Mesodermal cell (in vitro differentiated cells): ENCODE results near the gene SPEM2.

Experiments
- H3K27ac ChIP-seq: 2 replicates; pipeline ENCODE4 v1.7.0; 2013; ENCODE audit warnings: mild to moderate bottlenecking, low read depth, low read length, moderate library complexity; ENCODE audit not compliant: severe bottlenecking
- H3K36me3 ChIP-seq: 2 replicates; pipeline ENCODE4 v1.7.1; 2013; ENCODE audit warnings: mild to moderate bottlenecking, low read length, moderate library complexity; ENCODE audit not compliant: control insufficient read depth, insufficient read depth
- H3K4me1 ChIP-seq: one replicate; pipeline ENCODE4 v1.7.1; 2013; ENCODE audit warnings: mild to moderate bottlenecking, low read length; ENCODE audit not compliant: insufficient read depth, control insufficient read depth, poor library complexity, severe bottlenecking
- H3K4me3 ChIP-seq: 2 replicates; pipeline ENCODE4 v1.7.0; 2013; ENCODE audit warnings: low read length, control low read depth, mild to moderate bottlenecking; ENCODE audit not compliant: insufficient read depth, poor library complexity, severe bottlenecking; ENCODE audit errors: extremely low read depth
- H3K9me3 ChIP-seq: 2 replicates; pipeline ENCODE4 v1.7.1; 2013; ENCODE audit warnings: mild to moderate bottlenecking, low read length, moderate library complexity; ENCODE audit not compliant: control insufficient read depth
- WGBS, 2 experiments: methylation state at CpG; one replicate each; pipeline ENCODE4 v1.1.5; 2013; ENCODE audit warnings: missing lambda C conversion rate in 2 of 2; ENCODE audit not compliant: insufficient coverage in 2 of 2; 5-methylcytosine and 5-hydroxymethylcytosine counted together

SPEM2 gene

DNA sequence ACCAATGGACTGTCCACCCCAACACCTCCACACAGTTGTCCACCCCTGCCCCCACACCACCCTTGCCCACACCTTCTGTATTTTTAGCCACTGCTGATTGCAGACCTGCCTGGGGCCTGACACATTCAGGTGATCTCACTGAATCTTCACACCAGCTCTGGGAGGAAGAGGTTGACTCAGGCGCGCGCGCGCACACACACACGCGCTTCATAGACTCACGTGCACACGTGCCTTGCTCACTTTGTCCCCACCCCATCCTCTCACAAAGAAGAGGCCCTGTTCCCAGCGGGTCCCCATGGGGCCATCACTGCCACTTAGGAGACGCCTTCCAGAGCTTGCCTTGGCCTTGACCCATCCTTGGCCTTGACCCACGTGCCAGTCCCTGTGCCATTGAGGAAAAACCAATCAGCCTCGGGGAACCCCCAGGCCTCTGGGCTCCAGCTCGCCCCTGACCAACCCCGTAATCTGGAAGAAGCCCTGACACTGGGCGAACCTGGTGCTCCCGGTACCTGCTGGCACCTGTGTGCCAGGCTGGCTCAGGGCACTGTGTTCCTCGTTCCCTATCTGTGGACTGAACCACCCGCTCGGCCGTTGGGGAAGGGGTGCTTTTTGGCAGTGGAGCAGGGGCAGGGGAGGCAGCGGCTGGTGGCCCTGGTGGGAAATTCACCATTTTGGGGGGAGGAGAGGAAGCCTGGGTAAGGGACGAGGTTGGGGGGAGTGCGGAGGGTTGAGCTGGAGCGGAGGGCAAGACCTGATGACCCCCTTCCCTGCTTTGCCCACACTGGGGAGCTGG is 14.6 kb upstream of the SPEM2 start:
- Histone ChIP-seq H3K9me3 (no peaks in the 10 kb centered on the region), H3K4me3 (no peak overlapping the region), H3K4me1 (peaks cover 4% of the 10 kb centered on the region), H3K27ac (no peak overlapping the region), H3K36me3 (peaks cover 46% of the 10 kb centered on the region)
- WGBS, 2 experiments: 92 to 96% methylated on average over 14 to 25 of the region's 25 CpGs

GRCh38 chr17:7411427-7411750 is 14.0 kb upstream of the SPEM2 start:
- 91 to 96% methylated on average over 6 to 8 of the region's 8 CpGs for WGBS, 2 experiments
- Histone ChIP-seq H3K9me3 (no peaks in the 10 kb centered on the region), H3K4me1 (peaks cover 4% of the 10 kb centered on the region), H3K4me3 (no peak overlapping the region), H3K36me3 (peaks cover 47% of the 10 kb centered on the region), H3K27ac (no peak overlapping the region)

- WGBS, 2 experiments: 90 to 100% methylated on average over 1 to 4 of the region's 6 CpGs
- Histone ChIP-seq H3K4me1 (peaks cover 4% of the 10 kb centered on the region), H3K4me3 (no peak overlapping the region), H3K9me3 (no peaks in the 10 kb centered on the region), H3K36me3 (peaks cover 46% of the 10 kb centered on the region), H3K27ac (no peak overlapping the region)
Observed at GRCh38 chr17:7413346-7413985, 11.9 kb upstream of the SPEM2 start.

DNA sequence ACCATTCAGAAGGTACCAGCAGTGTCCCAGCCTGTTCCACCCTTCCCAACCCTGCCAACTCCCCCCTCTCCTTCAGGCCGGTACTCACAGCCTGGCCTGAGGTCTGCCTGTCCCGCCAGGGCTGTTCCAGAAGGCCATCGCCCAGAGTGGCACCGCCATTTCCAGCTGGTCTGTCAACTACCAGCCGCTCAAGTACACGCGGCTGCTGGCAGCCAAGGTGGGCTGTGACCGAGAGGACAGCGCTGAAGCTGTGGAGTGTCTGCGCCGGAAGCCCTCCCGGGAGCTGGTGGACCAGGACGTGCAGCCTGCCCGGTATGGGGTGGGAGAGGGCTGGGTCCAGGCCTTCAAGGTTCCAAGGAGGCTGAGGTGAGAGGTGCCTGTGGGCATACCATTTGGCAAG is 10.6 kb upstream of the SPEM2 start:
- Histone ChIP-seq H3K36me3 (peaks cover 33% of the 10 kb centered on the region), H3K4me3 (no peak overlapping the region), H3K4me1 (peaks cover 8% of the 10 kb centered on the region), H3K9me3 (no peaks in the 10 kb centered on the region), H3K27ac (no peak overlapping the region)
- WGBS, 2 experiments: 89 to 92% methylated on average over 14 of the region's 14 CpGs

DNA sequence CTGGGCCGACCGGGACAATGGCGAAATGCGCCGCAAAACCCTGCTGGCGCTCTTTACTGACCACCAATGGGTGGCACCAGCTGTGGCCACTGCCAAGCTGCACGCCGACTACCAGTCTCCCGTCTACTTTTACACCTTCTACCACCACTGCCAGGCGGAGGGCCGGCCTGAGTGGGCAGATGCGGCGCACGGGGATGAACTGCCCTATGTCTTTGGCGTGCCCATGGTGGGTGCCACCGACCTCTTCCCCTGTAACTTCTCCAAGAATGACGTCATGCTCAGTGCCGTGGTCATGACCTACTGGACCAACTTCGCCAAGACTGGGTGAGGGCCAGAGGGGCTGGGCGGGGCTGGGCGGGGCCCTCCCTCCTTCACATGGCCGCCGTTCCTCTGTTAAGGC is 9.6 kb upstream of the SPEM2 start:
- 95 to 96% methylated on average over 16 to 22 of the region's 23 CpGs for WGBS, 2 experiments
- H3K4me1 ChIP-seq: peaks cover 9% of the 10 kb centered on the region
- no peak overlapping the region for H3K27ac ChIP-seq
- no peaks in the 10 kb centered on the region for H3K9me3 ChIP-seq
- peaks cover 26% of the 10 kb centered on the region for H3K36me3 ChIP-seq
- no peak overlapping the region for H3K4me3 ChIP-seq

GRCh38 chr17:7416323-7416722 is 9.1 kb upstream of the SPEM2 start:
- peaks cover 22% of the 10 kb centered on the region for H3K36me3 ChIP-seq

DNA sequence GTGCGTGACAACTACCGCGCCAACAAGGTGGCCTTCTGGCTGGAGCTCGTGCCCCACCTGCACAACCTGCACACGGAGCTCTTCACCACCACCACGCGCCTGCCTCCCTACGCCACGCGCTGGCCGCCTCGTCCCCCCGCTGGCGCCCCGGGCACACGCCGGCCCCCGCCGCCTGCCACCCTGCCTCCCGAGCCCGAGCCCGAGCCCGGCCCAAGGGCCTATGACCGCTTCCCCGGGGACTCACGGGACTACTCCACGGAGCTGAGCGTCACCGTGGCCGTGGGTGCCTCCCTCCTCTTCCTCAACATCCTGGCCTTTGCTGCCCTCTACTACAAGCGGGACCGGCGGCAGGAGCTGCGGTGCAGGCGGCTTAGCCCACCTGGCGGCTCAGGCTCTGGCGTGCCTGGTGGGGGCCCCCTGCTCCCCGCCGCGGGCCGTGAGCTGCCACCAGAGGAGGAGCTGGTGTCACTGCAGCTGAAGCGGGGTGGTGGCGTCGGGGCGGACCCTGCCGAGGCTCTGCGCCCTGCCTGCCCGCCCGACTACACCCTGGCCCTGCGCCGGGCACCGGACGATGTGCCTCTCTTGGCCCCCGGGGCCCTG is 8.3 kb upstream of the SPEM2 start:
- no peaks in the 10 kb centered on the region for H3K9me3 ChIP-seq
- peaks cover 9% of the 10 kb centered on the region for H3K4me1 ChIP-seq
- H3K4me3 ChIP-seq: no peak overlapping the region
- peaks cover 18% of the 10 kb centered on the region for H3K36me3 ChIP-seq
- no peak overlapping the region for H3K27ac ChIP-seq
- WGBS, 2 experiments: 92 to 96% methylated on average over 35 to 39 of the region's 54 CpGs

More at GRCh38 chr17:7416323-7416722, 9.1 kb upstream of the SPEM2 start:
- no peak overlapping the region for H3K4me3 ChIP-seq
- 85 to 89% methylated on average over 4 of the region's 6 CpGs for WGBS, 2 experiments
- H3K9me3 ChIP-seq: no peaks in the 10 kb centered on the region
- H3K27ac ChIP-seq: no peak overlapping the region
- peaks cover 9% of the 10 kb centered on the region for H3K4me1 ChIP-seq

GRCh38 chr17:7418472-7419152 is 6.8 kb upstream of the SPEM2 start:
- WGBS, 2 experiments: 61 to 73% methylated on average over 9 of the region's 18 CpGs
- Histone ChIP-seq H3K4me3 (no peak overlapping the region), H3K9me3 (no peaks in the 10 kb centered on the region), H3K27ac (peak overlapping the region; percentile 23), H3K36me3 (peaks cover 18% of the 10 kb centered on the region), H3K4me1 (peaks cover 5% of the 10 kb centered on the region)

- H3K9me3 ChIP-seq: no peaks in the 10 kb centered on the region
- 76 to 89% methylated on average over 11 to 16 of the region's 17 CpGs for WGBS, 2 experiments
- peak within 1 kb of the TSS; percentile 87 for H3K27ac ChIP-seq
Observed at GRCh38 chr17:7419819-7420610, 5.4 kb upstream of the SPEM2 start, which contains the start of gene SPEM1. TSS of gene SPEM1 (plus strand) at chr17:7420324. CDS start at chr17:7420385, 61 bp downstream.

DNA sequence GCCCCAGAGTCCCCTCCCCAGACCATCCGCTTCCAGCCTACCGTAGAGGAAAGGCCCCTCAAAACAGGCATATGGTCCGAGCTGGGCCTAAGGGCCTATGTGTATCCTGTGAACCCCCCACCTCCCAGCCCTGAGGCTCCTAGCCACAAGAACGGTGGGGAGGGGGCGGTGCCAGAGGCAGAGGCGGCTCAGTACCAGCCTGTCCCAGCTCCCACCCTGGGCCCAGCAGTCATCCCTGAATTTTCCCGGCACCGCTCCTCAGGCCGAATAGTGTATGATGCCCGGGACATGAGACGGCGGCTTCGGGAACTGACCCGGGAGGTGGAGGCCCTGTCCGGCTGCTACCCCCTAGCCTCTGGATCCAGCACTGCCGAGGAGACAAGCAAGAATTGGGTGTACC is 4.2 kb upstream of the SPEM2 start:
- no peaks in the 10 kb centered on the region for H3K36me3 ChIP-seq
- H3K27ac ChIP-seq: no peak overlapping the region
- H3K9me3 ChIP-seq: no peaks in the 10 kb centered on the region
- 92 to 94% methylated on average over 13 to 15 of the region's 16 CpGs for WGBS, 2 experiments
- H3K4me3 ChIP-seq: no peak overlapping the region
- H3K4me1 ChIP-seq: peaks cover 5% of the 10 kb centered on the region

More at GRCh38 chr17:7419819-7420610, 5.4 kb upstream of the SPEM2 start, which contains the start of gene SPEM1:
- peaks cover 5% of the 10 kb centered on the region for H3K4me1 ChIP-seq
- H3K36me3 ChIP-seq: peaks cover 9% of the 10 kb centered on the region
- no peak within 1 kb of the TSS for H3K4me3 ChIP-seq
